Sigmoid colon (tissue), 3 donors: ENCODE results near the gene TMC1.
"Not testable (repeated sequence)": the region's sequence is repeated elsewhere in the genome, so short reads cannot be mapped to it uniquely, and the experiment has no call there.

Experiments used
- POLR2A ChIP-seq, 2 donors: fragments of 450-650 bp; IDR thresholded peaks; one replicate each; pipeline ENCODE4 v1.6.1; 2016; ENCODE audit warnings: antibody characterized with exemption in 2 of 2, mild to moderate bottlenecking in 2 of 2, moderate library complexity in 2 of 2
- TF ChIP-seq, protein P1 (sequence below), 4 experiments: fragments of 450-650 bp in 3 of 4; fragments of 200-600 bp in 1 of 4; IDR thresholded peaks; one replicate each; pipeline ENCODE4 v1.5.1; 2016 to 2019; ENCODE audit warnings: antibody characterized with exemption in 4 of 4, mild to moderate bottlenecking in 3 of 4, moderate library complexity in 2 of 4

DNA sequence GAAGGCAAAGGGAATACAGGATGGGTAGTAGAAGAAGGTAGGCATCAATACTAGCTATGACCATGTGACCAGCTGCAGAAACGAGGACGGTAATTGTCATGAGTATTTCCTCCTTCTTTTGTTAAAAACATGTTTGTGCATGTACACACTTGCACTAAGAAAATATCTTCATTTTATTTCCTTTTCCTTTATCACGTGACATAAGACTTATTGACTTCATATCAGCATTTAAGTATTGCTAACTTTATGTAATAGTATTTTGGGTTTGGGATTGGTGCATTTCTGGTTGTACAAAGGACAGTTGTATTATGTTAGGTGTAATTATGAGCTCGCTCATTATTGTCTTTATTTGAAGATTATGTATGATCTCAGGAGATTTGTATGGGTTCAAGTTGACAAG lies 33.7 kb upstream of the TMC1 start:
- TF ChIP-seq, protein P1, sequence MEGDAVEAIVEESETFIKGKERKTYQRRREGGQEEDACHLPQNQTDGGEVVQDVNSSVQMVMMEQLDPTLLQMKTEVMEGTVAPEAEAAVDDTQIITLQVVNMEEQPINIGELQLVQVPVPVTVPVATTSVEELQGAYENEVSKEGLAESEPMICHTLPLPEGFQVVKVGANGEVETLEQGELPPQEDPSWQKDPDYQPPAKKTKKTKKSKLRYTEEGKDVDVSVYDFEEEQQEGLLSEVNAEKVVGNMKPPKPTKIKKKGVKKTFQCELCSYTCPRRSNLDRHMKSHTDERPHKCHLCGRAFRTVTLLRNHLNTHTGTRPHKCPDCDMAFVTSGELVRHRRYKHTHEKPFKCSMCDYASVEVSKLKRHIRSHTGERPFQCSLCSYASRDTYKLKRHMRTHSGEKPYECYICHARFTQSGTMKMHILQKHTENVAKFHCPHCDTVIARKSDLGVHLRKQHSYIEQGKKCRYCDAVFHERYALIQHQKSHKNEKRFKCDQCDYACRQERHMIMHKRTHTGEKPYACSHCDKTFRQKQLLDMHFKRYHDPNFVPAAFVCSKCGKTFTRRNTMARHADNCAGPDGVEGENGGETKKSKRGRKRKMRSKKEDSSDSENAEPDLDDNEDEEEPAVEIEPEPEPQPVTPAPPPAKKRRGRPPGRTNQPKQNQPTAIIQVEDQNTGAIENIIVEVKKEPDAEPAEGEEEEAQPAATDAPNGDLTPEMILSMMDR (IDR thresholded peaks at IDR 0.05), result not testable (repeated sequence)
- TF ChIP-seq POLR2A (IDR thresholded peaks at IDR 0.05), result not testable (repeated sequence)
